ENCODE results near the gene DLGAP4.

DLGAP4 gene

DNA sequence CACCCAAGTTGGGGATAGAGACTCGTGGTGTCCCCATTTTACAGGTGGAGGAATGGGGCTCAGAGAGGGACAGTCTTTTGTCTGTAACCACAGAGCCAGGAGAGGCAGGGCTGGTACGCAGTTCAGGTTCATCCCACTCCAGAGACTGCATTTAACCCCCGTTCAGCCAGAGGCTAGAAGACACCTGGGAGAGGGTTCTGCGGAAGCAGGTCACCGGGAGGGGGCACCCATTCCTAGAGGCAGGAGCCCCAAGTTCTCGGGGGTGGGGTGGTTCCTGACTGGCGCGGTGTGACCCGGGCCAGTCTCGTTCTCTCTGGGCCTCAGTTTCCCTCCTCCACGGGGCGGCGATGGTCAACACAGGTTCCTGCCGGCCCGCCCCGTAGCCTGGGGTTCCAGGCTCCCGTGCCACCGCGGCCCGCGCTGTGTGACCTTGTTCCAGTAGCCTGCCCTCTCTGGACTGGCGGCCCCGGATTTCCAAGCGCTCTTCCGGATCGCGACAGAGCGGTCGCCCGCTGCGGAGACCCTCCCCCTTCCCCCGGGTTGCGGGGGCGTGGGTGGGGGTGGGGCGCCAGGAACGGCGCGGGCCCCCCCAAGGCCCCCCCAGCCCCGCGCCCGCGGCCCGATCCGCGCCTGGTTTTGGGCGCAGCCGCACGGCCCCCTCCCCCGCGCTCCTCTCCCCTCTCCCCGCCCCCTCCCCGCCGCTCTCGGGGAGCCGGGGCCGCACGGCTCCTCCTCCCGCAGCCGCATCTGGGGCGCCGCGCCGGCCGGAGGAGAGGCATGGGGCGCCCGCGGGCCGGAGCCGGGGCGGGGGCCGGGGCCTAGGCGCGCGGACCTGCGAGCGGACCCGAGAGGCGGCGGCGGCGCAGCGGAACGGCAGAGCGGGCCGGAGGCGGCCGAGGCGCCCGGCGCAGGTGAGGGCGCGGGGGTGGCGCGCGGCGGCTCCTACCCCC is at the start of gene DLGAP4:
Gene DLGAP4 (plus strand): TSS at position 738 of the 950 bp plus-strand sequence. CDS start 125,379 bp downstream, outside the sequence.
- DNase-seq (ENCODE audit: low spot score): no peak

DNA sequence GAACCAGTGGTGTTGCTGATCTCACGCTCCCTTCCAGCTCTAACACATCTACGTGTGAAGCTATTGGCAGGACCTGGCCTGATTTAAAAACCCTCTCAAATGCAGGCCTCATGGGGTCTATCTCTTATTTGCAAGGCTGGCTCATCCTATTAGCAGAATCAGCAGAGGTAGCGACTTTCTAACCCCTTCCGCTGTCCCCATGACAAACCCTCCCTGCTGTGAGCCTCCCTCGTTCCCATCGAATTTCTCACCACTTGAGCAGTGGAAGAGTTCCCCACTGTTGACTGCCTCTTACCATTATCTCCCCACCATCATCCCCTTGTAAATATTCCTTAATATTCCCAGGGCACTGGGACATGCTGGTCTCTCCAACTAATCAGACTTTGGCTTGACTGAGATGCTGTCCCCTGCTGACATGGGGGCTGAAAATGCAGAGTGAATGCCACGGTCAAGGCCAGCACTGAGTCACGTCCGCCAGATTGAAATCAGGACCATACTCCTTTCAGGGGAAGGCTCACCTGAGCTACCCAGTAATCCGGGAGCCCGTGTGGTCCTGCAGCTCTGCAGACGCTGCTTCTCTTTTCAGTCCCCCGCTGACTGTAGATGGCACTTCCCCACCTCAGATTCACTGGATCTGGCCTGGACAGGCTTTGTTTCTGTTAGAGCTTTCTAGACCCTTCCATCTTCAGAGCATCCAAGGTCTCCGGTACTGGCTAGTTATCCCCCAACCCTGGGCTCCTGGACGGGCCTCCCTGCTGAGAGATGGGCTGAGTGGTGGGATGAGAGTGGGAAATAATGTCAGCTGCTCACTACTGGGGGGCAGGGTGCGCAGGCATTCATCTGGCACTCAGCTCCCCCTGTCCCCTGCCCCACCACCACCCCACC is 46.7 kb upstream of the DLGAP4 start:
- DNase-seq (ENCODE audit: low spot score): no peak

- no peak for DNase-seq (ENCODE audit: low spot score)
Measured at GRCh38 chr20:36260316-36260715, 45.8 kb upstream of the DLGAP4 start.

- DNase-seq (ENCODE audit: low spot score): no peak
Measured at GRCh38 chr20:36261389-36262105, 44.6 kb upstream of the DLGAP4 start.

DNA sequence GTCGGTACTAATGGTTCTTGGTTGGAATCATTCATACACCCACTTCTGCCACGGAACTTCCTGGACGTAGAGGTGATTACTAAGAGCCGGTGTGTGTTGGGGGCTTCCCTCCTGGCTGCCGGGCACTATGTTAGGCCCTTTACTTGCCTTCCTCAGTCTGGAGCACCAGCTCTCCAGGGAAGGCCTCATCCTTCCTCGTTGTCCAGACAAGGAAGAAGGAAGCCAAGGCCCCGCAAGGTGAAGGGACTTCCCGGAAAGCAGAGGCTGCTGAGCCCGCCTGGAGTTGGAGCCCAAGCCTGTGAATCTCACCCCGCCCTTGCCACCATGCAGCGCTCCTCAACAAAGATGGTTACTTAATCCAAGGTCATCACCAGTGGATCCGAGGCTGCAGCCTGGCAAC is 43.7 kb upstream of the DLGAP4 start:
- DNase-seq (ENCODE audit: low spot score): no peak

DNA sequence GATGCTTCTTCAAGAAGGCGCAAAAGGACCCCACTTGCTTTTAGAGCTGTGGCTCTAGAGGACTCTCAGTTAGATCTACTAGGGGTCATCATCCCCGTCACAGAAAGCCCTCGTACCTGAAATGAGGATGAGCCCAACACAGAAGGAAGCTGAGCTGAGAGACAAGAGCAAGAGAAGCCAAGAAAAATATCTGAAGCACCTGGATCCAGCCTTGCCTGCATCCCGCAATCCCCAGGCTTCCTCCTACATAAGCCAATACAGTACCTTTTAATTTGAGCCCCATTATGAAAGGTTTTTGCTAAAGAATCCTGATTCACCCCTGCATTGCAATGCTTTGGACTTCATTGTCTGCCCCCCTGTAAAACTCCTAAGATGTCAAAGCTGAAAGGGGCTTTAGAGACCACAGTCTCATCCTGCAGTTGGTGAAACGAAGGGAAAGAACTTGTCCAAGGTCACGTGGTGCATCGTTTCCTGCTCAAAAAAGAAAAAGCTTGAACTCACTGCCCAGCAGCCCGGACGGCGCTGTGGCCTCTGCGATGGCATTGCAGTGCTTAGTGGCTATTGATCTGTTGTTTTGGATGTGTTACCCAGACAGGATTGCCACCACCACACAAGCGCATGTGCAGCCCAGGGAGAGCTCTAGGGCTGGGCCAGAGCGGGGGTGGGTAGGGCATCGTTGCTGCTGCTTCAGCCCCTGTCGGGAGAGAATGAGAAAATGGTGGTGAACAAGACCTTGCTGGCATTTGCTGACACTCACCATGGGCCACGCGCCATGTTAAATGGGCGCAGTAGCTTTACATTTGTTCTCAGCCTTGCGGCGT is 41.5 kb upstream of the DLGAP4 start:
- DNase-seq (ENCODE audit: low spot score): no peak

DNA sequence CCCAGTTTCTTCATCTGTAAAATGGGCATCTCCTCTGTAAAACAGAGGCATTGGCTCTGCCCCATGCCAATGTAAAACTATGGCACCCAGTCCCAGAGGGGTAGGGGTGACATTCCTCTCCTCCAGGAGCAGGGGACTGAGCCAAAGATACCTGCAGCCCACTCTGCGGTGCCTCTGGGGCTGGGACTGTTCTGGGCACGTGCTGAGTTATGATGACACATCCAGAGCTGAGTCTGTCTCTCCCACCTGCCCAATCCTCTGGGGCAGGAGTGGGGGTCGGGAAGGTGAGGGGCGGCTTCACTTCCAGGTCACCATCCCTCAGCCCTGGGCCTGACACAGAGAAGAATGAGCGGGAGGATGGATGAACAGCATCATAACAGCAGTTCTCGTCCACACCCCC is 40.0 kb upstream of the DLGAP4 start:
- no peak for DNase-seq (ENCODE audit: low spot score)

DNA sequence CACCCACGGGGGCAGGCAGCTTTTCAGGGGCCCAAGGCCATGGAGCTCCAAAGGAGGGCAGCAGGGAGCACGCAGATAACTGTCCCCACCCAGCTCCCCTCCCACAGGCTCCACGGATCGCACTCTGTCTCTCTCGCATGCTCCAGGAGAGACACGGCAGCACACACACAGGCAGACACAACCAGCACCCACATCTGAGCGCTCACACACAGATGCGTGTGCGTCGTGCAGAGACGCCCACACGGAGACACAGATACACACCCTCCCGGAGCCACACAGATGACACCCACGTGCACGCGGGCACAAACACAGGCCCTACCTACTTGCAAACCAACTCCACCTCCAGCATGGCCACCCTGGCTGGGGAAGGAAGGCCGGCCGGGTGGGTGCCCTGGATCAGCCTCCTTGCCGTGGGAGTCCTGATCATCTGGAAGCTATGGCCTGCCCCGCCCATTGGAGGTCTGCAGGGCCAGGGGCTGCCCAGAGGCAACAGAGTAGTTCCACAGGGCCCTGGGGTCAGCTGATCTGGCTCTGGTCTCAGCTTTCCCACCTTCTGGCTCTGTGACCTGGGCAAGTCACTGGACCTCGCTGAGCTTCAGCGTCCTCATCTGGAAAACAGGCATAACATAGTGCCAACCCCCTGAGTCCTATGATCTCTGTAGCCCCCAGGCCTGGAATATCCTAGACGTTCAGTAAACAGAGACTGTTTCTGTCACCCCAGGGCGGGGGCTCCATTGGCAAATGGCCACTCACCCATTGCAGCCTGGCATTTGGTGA is 38.3 kb upstream of the DLGAP4 start:
- no peak for DNase-seq (ENCODE audit: low spot score)

- no peak for DNase-seq (ENCODE audit: low spot score)
Measured at GRCh38 chr20:36268440-36269342, 37.4 kb upstream of the DLGAP4 start.

- DNase-seq (ENCODE audit: low spot score): no peak
Measured at GRCh38 chr20:36269507-36269906, 36.6 kb upstream of the DLGAP4 start.

GRCh38 chr20:36270744-36271638 is 35.1 kb upstream of the DLGAP4 start:
- no peak for DNase-seq (ENCODE audit: low spot score)

DNA sequence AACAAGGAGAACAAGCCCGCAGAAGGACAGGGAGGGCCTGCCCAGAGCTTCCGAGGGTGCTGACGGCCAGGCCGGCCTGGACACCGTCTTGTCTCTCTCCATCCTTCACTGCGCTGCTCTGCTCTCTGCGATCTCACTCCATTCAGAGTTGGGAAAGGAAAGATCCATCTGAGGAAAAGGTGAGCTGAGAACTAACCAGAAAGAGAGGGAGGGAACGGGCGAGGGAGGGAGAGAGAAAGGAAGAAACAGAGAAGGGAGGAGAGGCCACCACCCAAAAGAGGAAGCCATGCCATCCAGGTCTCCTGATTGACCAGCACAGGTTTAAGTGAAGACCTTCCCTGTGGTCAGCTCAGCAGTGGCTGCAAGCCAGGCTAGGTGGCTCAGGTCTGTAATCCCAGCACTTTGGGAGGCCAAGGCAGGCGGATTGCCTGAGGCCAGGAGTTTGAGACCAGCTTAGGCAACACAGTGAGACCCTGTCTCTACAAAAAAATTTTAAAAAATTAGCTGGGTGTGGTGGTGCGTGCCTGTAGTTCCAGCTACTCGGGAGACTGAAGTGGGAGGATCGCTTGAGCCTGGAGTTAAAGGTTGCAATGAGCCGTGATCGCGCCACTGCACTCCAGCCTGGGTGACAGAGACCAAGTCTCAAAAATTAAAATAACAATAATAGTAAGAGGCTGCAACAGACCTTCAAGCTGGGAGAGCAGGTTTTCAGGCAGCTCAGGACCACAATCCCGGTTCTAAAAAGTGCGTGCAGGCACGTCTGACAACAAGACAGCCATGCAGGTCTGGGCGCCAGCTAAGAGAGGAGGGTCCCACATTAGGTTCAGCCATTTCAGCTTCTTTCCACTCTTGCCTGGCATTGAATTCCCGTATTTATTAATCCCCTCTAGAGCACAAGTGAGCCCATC is 34.2 kb upstream of the DLGAP4 start:
- no peak for DNase-seq (ENCODE audit: low spot score)

DNA sequence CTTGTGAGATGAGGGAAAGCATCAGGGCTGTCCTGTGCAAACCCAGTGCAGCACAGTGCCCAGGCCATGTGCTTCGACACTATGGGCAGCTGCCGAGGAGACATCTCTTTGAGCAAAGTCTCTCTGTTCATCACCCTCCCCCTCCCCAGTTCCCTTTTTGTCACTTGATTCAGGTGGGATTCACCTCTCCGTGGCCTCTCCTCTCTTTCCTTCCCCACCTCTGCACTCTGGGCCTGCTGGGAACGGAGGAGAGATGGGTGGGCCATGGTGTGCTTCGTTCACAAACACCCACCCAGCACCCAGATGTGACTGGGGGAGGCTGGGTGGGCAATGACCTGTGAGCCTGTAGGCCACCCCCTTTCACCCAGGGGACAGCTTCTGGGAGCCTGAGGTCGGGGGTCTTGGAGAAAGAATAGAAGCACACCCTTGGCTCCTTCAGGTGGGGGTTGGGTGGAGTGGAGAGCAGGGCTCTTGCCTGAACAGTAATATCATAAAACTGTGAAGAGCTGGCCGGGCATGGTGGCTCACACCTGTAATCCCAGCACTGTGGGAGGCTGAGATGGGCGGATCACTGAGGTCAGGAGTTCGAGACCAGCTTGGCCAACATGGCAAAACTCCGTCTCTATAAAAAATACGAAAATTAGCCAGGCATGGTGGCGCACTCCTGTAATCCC is 33.5 kb upstream of the DLGAP4 start:
- DNase-seq (ENCODE audit: low spot score): no peak

DNA sequence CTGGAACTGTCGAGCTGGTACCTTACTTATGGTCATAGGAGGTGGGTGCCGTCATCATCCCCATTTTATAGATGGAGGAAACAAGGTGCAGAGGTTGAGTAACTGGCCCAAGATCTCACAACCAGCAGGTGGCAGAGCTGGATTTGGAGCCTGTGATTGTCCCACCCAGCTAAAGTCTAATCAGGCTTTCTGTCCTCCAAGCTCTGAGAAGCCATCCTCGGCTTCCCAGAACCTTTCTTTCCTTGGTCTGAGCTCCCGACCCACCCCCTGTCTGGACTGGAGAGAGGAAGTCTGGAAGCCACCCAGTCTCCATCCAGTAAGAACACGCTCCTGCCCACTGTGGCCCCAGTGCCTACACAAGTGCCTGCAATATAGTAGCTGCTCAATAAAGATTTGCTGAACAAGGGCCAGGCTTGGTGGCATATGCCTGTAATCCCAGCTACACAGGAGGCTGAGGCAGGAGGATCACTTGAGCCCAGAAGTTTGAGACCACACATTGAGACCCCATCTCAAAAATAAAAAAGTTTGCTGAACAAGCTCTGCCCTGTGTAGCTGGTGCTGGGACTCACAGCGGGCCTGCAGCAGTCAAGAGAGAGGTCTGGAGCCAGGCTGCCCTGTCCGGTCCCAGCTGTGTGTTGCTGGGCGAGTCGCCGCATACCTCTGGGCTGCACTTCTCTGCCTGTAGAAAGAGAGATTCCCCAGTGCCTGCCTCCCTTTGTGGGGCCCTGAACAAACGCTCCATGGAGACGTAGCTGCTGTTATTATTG is 32.5 kb upstream of the DLGAP4 start:
- DNase-seq (ENCODE audit: low spot score): peak; percentile 29

GRCh38 chr20:36274181-36274841 is 31.8 kb upstream of the DLGAP4 start:
- DNase-seq (ENCODE audit: low spot score): no peak
